Measurements from ENCODE around the gene SORCS1.

DNA sequence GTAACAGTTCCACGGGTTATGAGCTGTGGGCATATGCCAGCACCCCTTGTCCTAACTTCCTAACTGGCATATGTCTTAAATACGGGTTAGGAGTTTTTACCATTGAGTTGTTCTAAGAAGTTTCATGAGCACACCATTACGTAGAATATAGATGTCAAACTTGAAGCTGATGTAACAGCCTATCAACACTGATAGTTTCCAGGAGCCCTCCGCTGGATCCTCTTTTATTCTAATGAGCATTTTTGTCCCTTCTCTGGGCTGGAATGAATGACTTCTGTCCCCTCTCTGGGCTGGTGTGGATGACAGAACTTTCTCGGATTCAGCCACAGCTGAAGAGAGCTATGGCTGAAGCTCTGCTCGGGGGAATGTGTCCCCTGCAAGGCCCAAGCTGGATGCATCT, 256.3 kb downstream of the SORCS1 start:
- TF ChIP-seq SRF (IDR thresholded peaks at IDR 0.05; ENCODE audit: low read depth), result no peak
- TF ChIP-seq, protein P1, sequence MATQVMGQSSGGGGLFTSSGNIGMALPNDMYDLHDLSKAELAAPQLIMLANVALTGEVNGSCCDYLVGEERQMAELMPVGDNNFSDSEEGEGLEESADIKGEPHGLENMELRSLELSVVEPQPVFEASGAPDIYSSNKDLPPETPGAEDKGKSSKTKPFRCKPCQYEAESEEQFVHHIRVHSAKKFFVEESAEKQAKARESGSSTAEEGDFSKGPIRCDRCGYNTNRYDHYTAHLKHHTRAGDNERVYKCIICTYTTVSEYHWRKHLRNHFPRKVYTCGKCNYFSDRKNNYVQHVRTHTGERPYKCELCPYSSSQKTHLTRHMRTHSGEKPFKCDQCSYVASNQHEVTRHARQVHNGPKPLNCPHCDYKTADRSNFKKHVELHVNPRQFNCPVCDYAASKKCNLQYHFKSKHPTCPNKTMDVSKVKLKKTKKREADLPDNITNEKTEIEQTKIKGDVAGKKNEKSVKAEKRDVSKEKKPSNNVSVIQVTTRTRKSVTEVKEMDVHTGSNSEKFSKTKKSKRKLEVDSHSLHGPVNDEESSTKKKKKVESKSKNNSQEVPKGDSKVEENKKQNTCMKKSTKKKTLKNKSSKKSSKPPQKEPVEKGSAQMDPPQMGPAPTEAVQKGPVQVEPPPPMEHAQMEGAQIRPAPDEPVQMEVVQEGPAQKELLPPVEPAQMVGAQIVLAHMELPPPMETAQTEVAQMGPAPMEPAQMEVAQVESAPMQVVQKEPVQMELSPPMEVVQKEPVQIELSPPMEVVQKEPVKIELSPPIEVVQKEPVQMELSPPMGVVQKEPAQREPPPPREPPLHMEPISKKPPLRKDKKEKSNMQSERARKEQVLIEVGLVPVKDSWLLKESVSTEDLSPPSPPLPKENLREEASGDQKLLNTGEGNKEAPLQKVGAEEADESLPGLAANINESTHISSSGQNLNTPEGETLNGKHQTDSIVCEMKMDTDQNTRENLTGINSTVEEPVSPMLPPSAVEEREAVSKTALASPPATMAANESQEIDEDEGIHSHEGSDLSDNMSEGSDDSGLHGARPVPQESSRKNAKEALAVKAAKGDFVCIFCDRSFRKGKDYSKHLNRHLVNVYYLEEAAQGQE (IDR thresholded peaks at IDR 0.05; ENCODE audit: low read depth), result no peak
- TF ChIP-seq, protein P2, sequence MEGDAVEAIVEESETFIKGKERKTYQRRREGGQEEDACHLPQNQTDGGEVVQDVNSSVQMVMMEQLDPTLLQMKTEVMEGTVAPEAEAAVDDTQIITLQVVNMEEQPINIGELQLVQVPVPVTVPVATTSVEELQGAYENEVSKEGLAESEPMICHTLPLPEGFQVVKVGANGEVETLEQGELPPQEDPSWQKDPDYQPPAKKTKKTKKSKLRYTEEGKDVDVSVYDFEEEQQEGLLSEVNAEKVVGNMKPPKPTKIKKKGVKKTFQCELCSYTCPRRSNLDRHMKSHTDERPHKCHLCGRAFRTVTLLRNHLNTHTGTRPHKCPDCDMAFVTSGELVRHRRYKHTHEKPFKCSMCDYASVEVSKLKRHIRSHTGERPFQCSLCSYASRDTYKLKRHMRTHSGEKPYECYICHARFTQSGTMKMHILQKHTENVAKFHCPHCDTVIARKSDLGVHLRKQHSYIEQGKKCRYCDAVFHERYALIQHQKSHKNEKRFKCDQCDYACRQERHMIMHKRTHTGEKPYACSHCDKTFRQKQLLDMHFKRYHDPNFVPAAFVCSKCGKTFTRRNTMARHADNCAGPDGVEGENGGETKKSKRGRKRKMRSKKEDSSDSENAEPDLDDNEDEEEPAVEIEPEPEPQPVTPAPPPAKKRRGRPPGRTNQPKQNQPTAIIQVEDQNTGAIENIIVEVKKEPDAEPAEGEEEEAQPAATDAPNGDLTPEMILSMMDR (IDR thresholded peaks at IDR 0.05 in 2 of 3, conservative IDR thresholded peaks at IDR 0.05 in 1 of 3; ENCODE audit: borderline replicate concordance in 1 of 3, insufficient read depth in 1 of 3, low read depth in 2 of 3, low read length in 2 of 3), result no peak
- no peak for TF ChIP-seq POLR2AphosphoS5 (IDR thresholded peaks at IDR 0.05; ENCODE audit: low read depth, low read length)
- no peak for TF ChIP-seq EZH2 (IDR thresholded peaks at IDR 0.05)
- TF ChIP-seq SIN3A (IDR thresholded peaks at IDR 0.05; ENCODE audit: low read depth), result no peak
- TF ChIP-seq YY1 (IDR thresholded peaks at IDR 0.05; ENCODE audit: extremely low read depth, insufficient replicate concordance, low read depth, low read length), result no peak

Data from HCT116 (cell line).